Heart left ventricle (tissue), 16 donors: ENCODE data around the gene SLC6A17. TPM values are rescaled to one million over a fixed set of nuclear protein-coding genes. Genes with fewer than 3 reads are reported as not detected.

Experiments
- ATAC-seq, 4 donors: fragments of 200-7000 bp; cut with Tn5 transposase; one replicate each; pipeline ENCODE4 v1.9.1; 2020 to 2022; ENCODE audit warnings: moderate library complexity in 4 of 4, mild to moderate bottlenecking in 3 of 4, moderate number of reproducible peaks in 1 of 4
- DNase-seq, 5 donors: peaks; one replicate each; pipeline ENCODE4 v3.0.0-alpha.2; 2020
- H3K27ac ChIP-seq, 12 donors: fragments of 200-600 bp; sonication (generic) in 4 of 12; one replicate each; pipeline versions ENCODE4 v1.5.0 to v1.8.0; 2016 to 2022; ENCODE audit warnings: mild to moderate bottlenecking in 2 of 12
- H3K27me3 ChIP-seq, 9 donors: fragments of 200-600 bp; sonication (generic) in 2 of 9; one replicate each; pipeline versions ENCODE4 v1.5.1 to v1.8.0; 2016 to 2022; ENCODE audit warnings: mild to moderate bottlenecking in 3 of 9
- H3K36me3 ChIP-seq, 9 donors: fragments of 200-600 bp; sonication (generic) in 2 of 9; one replicate each; pipeline versions ENCODE4 v1.5.0 to v1.8.0; 2018 to 2022; ENCODE audit warnings: mild to moderate bottlenecking in 2 of 9
- H3K4me1 ChIP-seq, 12 donors: fragments of 200-600 bp; sonication (generic) in 4 of 12; one replicate each; pipeline versions ENCODE4 v1.5.0 to v1.8.0; 2016 to 2022; ENCODE audit warnings: mild to moderate bottlenecking in 3 of 12
- H3K4me3 ChIP-seq, 12 donors: fragments of 200-600 bp; sonication (generic) in 4 of 12; one replicate each; pipeline versions ENCODE4 v1.5.0 to v1.8.0; 2017 to 2022; ENCODE audit warnings: mild to moderate bottlenecking in 9 of 12, moderate library complexity in 4 of 12
- H3K9me3 ChIP-seq, 12 donors: fragments of 200-600 bp; sonication (generic) in 4 of 12; one replicate each; pipeline versions ENCODE4 v1.5.0 to v1.8.0; 2016 to 2022; ENCODE audit warnings: mild to moderate bottlenecking in 1 of 12
- POLR2A ChIP-seq, 2 donors: fragments of 450-650 bp; IDR thresholded peaks; one replicate each; pipeline ENCODE4 v1.6.1; 2017; ENCODE audit warnings: antibody characterized with exemption in 2 of 2, mild to moderate bottlenecking in 2 of 2, moderate library complexity in 2 of 2
- WGBS, 4 donors: extraction: QIAGEN DNeasy Blood & Tissue Kit in 2 of 4; methylation state at CpG; one replicate each; pipeline versions ENCODE4 v1.1.5 to v1.1.7; 2013 to 2018; 5-methylcytosine and 5-hydroxymethylcytosine counted together
- intact Hi-C, 10 donors: fragments of 100-400 bp; cut with DNase I; formaldehyde crosslinking; loops; one replicate each; pipeline versions ENCODE4 v1.11.1 to v1.14.2; 2022
- polyA plus RNA-seq, 2 donors: library from polyadenylated mRNA; stranded (reverse); fragments of 200-250 nt; gene quantifications; one replicate each; pipeline ENCODE4 v1.2.3, GENCODE V29; 2013
- total RNA-seq, 9 donors: library from RNA; depleted of rRNA in 2 of 9; stranded (reverse); fragments of >200 nt in 2 of 9; fragmentation: NEBNext Ultra II Directional in 3 of 9; extraction: Animal tissue kit (Norgen Biotek cat#: 25700) in 3 of 9; gene quantifications; one replicate each; pipeline versions ENCODE4 v1.1.0 to v1.2.4, GENCODE V29; 2016 to 2023
- TF ChIP-seq, protein P1 (sequence below), 12 donors: fragments of 200-600 bp; sonication (generic) in 4 of 12; IDR thresholded peaks; one replicate each; pipeline versions ENCODE4 v1.5.0 to v1.8.0; 2018 to 2022; ENCODE audit warnings: antibody characterized with exemption in 12 of 12, mild to moderate bottlenecking in 5 of 12
- donor health status: ischemic (EF 13 %, LVEDD 7.1; RV severe dilation, severe dysfunction).
- donor health status: healthy with polysubstance abuse.
- donor health status: DM: no; HTN: yes; CAD: no.
- donor health status: DM: no; HTN: no; CAD: no.
- donor health status: ischemic (EF 25% LVEDD 6.9; RV normal size, moderate dysfunction).
- donor health status: ischemic (EF 25% LVEDD 5.7; RV mildly dilated, moderate dysfunction).
- donor health status: healthy.
- donor health status: DM: yes; HTN: yes; CAD: no.
- donor health status: ischemic (EF 35%, LVEDD 5.7; RV mildly dilated, moderate dysfunction).
- donor health status: nonischemic (EF 11% LVEDD 7.7; RV severe dilation, severe dysfunction).
- donor health status: DM: yes; HTN: yes; CAD: no.
- donor health status: PGD.
- donor health status: ischemic (EF 29% LVEDD 5.4; RV normal size, mild dysfunction).
- donor health status: nonischemic (EF 23%, LVEDD 6.1; RV moderate dilation, normal function).

SLC6A17 gene
- total and polyA plus RNA-seq, 11 donors: 0.07 to 0.50 (median 0.24) TPM; not detected in 3

DNA sequence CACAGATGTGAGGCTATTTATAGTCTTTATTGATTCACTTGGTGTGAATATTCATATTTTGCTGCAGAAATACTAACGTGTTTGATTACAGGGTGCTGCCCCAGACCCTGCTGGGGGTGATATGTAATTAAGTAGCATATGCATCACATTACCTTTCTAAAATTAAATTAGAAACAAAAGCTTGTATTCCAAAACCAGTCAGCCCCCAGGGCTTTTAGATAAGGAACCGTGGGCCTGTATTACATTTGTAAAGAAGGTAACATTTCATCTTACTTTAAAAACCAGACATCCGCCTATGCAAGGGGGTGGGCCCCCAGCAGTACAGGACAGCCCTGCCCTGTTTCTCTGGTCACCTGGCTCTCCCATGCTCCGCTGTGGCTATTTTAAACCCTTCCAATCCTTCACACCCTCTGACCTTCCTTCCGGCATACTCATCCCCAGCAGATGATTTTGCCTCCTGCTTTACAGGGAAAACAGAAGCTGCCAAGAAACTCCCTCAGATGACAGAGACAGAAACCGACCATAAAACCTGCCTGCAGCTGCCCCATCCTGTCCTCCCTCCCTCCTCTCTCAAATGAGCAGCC is 37.8 kb downstream of the SLC6A17 start:
- peak overlapping the region; percentile 1 to 84 (median 64) for H3K27ac ChIP-seq
- H3K4me3 ChIP-seq: no peak overlapping the region
- no peaks in the 10 kb centered on the region for H3K9me3 ChIP-seq
- DNase-seq (peak in 2 of 5 donors; percentile 46 to 53), ATAC-seq (peak; percentile 40 to 84 (median 62))
- H3K36me3 ChIP-seq: no peaks in the 10 kb centered on the region
- H3K4me1 ChIP-seq: peaks cover 7 to 59% (median 28%) of the 10 kb centered on the region in 12 donors
- 14 to 27% (median 16%) methylated on average over 6 of the region's 6 CpGs for WGBS, 4 donors
- no peaks in the 10 kb centered on the region for H3K27me3 ChIP-seq
- TF ChIP-seq, protein P1, sequence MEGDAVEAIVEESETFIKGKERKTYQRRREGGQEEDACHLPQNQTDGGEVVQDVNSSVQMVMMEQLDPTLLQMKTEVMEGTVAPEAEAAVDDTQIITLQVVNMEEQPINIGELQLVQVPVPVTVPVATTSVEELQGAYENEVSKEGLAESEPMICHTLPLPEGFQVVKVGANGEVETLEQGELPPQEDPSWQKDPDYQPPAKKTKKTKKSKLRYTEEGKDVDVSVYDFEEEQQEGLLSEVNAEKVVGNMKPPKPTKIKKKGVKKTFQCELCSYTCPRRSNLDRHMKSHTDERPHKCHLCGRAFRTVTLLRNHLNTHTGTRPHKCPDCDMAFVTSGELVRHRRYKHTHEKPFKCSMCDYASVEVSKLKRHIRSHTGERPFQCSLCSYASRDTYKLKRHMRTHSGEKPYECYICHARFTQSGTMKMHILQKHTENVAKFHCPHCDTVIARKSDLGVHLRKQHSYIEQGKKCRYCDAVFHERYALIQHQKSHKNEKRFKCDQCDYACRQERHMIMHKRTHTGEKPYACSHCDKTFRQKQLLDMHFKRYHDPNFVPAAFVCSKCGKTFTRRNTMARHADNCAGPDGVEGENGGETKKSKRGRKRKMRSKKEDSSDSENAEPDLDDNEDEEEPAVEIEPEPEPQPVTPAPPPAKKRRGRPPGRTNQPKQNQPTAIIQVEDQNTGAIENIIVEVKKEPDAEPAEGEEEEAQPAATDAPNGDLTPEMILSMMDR (IDR thresholded peaks at IDR 0.05): no peak
- no peak for TF ChIP-seq POLR2A (IDR thresholded peaks at IDR 0.05)
- intact Hi-C loops: loop anchor here in 1 of 10 donors (10.0 kb wide), 1 partner anchor 133 kb away; no protein-coding TSS in a partner anchor

DNA sequence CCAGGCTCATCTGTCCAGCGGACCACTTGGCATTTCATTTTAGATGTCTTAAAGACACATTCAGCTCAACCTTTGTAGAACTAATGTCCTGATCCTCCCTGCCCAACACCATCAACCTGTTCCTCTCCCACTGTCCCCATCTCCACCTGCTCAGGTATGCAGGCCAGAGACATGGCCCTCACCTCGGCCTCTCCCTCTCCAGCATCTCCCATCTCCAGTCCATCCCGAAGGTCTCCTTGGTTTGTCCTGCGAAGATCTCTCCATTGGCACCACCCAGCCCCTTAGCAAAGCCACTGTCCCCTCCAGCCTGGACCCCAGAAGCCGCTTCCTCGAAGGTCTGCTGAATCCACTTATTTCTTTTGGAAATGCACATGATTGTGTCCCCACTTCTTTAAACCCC is 38.9 kb downstream of the SLC6A17 start:
- no peak overlapping the region for H3K4me3 ChIP-seq
- DNase-seq: peak in 1 of 5 donors; percentile 16
- H3K9me3 ChIP-seq: no peaks in the 10 kb centered on the region
- no peak for ATAC-seq
- intact Hi-C loops: loop anchor here in 1 of 10 donors (10.0 kb wide), 1 partner anchor 134 kb away; no protein-coding TSS in a partner anchor
- H3K36me3 ChIP-seq: no peaks in the 10 kb centered on the region
- peaks cover 7 to 59% (median 28%) of the 10 kb centered on the region in 12 donors for H3K4me1 ChIP-seq
- H3K27me3 ChIP-seq: no peaks in the 10 kb centered on the region
- TF ChIP-seq, protein P1 (IDR thresholded peaks at IDR 0.05): no peak
- TF ChIP-seq POLR2A (IDR thresholded peaks at IDR 0.05): no peak
- peak overlapping the region in 4 of 12 donors; percentile 60 to 84 (median 66) for H3K27ac ChIP-seq
- WGBS, 4 donors: 84 to 95% (median 91%) methylated on average over 6 of the region's 6 CpGs

- Histone ChIP-seq H3K4me1 (peaks cover 7 to 50% (median 25%) of the 10 kb centered on the region in 12 donors), H3K4me3 (no peak overlapping the region), H3K36me3 (no peaks in the 10 kb centered on the region), H3K27me3 (no peaks in the 10 kb centered on the region), H3K9me3 (no peaks in the 10 kb centered on the region), H3K27ac (peak overlapping the region in 1 of 12 donors; percentile 2)
- DNase-seq (peak; percentile 52 to 76 (median 73)), ATAC-seq (peak in 3 of 4 donors; percentile 27 to 57 (median 31))
- intact Hi-C loops: no loop called here
- no peak for TF ChIP-seq POLR2A (IDR thresholded peaks at IDR 0.05)
- TF ChIP-seq, protein P1 (IDR thresholded peaks at IDR 0.05): no peak
- WGBS, 4 donors: 51 to 66% (median 64%) methylated on average over 8 of the region's 8 CpGs
Observed at GRCh38 chr1:110190282-110190929, 40.1 kb downstream of the SLC6A17 start.

DNA sequence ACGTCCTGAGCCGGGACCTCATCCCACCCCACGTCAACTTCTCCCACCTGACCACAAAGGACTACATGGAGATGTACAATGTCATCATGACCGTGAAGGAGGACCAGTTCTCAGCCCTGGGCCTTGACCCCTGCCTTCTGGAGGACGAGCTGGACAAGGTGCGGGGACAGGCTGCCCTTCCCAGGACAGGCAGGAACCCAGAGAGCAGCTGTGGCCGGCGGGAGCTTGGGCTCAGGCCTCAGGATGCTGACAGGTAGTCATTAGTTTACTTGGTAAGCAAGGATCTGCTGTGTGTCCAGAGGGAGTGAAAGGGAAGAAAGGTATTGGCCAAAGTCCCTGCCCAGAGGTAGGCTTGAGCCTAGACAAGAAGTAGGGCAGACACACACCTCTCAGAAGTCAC is 42.2 kb downstream of the SLC6A17 start:
- ATAC-seq: no peak
- Histone ChIP-seq H3K27ac (no peak overlapping the region), H3K36me3 (no peaks in the 10 kb centered on the region), H3K4me1 (peaks cover 7 to 32% (median 17%) of the 10 kb centered on the region in 12 donors), H3K9me3 (no peaks in the 10 kb centered on the region), H3K27me3 (no peaks in the 10 kb centered on the region), H3K4me3 (no peak overlapping the region)
- TF ChIP-seq, protein P1 (IDR thresholded peaks at IDR 0.05): no peak
- TF ChIP-seq POLR2A (IDR thresholded peaks at IDR 0.05): no peak
- 91 to 97% (median 92%) methylated on average over 8 of the region's 8 CpGs for WGBS, 4 donors
- intact Hi-C loops: no loop called here
- DNase-seq: no peak
